Activated T-cell treated with anti-CD3 and anti-CD28 coated beads for 1 hour (primary cell): ENCODE data around the gene MGLL.

Source experiments
- DNase-seq: peaks from one replicate; pipeline ENCODE4 v3.0.0-alpha.2; 2020; ENCODE audit warnings: low read depth

Gene MGLL

DNA sequence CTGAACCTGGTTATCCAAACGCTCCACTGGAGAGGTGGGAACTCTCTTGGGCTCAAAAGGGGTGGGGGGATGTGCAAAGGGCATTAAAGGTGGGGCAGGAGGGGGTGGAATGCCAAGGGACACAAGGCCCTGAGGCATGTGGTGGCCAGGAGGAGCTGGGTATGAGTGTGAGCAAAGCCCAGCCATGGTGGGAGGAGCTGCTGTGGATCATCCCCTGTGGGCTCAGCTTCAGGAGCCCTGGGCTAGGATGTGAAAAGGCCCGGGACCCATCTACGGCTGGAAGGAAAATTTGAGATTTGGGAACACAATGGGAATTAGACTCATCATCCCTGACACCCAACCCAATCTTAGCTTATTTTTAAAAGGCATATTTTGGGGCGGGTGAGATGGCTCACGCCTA, 33.3 kb downstream of the MGLL start:
- DNase-seq: no peak

DNA sequence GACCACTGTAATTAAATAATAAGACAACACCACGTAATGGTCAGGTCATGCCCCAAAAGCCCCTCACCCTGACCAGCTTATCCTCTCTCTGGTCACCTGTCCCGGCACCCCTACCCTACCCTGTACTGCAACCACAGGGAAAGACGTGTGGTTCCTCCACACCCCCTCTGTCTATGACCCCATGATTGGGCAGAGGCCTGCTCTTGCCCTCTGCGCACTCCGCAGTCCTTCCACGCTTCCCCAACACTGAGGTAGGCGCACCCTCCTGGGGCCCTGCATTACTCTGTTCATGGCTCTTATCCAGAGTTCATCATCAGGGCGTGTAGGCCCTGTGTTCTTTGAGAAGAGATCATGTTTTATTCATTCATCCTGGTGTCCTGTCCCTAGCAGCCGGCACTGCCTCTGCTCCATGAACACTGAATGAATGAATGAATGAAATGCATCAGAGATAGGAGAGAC, 33.8 kb downstream of the MGLL start:
- no peak for DNase-seq

DNA sequence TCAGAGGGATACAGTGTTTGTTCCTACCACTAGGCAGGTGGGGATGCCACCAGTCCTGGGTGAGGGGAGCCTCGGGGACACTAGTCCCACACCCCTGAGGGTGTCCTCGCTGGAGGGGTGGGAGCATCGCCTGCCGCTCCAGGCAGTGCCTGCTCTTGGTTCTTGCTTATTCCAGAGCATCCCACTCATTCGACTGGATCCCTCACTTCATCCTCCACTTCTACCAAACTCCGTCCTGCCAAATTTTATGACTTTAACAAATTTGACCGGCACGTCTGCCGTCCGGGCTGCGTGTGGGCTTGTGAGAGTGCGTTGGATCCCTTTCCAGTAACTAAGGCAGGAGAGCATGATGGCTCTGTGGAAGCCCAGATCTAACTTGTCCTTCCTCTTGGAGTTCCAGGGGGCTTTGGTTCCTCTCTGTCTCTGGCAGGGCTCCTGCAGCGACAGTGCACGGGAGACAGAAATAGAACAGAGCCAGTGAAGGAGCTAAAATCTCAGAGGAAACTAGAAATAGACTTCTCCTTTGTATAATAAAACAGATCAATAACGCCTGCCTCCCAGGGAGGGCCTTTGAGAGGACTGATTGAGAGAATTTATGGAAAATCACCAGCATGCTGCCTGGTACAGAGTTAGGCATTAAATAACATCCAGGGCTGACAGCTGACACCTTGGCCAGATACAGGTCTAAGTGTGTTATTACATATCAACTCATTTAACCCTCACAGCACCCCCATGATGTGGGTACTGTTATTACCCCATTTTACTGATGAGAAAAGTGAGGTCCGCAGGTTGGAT, 34.5 kb downstream of the MGLL start:
- DNase-seq: no peak

DNA sequence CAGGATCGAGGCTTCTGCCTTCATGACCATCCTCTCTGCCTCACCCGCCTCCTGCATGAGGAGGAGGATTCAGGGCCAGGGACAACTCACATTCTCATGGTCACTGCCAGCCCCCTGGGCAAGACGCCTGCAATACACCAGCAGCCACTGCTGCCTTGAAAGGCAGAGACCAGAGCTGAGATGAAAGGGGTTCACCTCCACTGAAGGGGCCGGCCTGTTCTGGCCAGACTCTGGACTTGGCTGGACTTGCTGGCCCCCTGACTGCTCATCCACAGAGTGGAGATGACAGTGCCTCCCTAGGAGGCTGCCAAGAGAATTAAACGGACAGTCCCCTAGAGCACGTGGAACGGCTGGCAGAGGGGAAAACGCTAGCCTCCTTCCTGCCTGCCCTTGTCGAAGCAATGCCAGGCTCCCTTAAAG, 35.2 kb downstream of the MGLL start:
- no peak for DNase-seq

DNA sequence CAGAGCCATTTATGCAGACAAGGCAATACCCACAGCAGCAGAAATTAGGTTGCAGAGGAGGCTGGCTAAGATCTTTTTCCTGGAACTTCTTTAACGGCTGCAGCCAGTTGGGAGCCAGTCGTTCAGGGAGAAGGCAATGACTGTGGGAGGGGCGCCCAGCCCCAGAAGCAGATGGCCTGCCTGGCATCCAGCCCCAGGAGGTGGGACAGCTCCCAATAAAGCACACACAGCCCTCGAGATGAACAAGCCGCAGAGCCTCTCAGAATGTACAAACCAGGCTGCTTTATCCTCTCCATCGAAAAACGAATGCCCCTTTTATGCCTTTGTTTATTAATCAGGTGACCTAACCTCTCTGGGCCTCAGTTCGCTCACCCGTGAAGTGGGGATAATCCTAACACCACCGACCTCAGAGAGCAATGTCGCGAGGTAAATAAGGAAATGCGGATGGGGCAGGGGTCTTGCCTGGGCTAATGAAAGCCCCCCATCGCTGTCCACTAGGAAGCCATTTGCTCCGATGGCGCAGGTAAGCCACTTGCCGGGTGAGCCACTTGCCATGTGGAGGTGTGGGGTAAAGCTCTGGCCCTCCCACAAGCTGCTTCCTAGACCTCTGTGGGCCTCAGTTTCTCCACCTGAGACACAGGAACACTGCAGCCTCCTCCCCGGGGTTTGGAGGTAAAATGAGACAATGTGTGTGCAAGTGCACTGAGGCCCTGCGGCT, 35.8 kb downstream of the MGLL start:
- DNase-seq: no peak

DNA sequence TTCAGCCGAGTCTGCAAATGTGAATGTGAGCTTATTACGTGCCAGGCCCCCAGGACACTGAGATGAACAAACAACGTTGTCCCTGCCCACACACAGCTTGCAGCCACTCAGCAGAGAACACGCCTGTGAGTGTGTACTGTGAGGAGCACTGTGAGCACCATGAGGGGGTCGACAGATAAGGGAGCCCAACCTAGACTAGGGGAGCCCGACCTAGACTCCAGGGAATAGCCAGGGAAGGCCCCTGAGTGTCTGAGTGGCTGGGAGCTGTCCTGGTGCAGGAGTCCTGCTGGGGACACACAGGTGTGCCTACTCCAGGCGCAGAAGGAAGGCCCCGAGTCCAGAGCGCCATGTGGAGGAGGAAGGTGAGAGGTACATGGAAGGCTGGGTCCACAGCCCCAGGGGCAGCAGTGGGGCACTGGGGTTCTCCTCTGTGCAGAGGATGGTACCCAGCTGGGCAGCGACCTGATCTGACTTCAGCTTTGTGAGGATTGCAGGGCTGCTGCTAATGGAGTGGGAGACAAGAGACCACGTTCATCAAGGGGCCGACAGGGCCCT, 36.5 kb downstream of the MGLL start:
- no peak for DNase-seq

DNA sequence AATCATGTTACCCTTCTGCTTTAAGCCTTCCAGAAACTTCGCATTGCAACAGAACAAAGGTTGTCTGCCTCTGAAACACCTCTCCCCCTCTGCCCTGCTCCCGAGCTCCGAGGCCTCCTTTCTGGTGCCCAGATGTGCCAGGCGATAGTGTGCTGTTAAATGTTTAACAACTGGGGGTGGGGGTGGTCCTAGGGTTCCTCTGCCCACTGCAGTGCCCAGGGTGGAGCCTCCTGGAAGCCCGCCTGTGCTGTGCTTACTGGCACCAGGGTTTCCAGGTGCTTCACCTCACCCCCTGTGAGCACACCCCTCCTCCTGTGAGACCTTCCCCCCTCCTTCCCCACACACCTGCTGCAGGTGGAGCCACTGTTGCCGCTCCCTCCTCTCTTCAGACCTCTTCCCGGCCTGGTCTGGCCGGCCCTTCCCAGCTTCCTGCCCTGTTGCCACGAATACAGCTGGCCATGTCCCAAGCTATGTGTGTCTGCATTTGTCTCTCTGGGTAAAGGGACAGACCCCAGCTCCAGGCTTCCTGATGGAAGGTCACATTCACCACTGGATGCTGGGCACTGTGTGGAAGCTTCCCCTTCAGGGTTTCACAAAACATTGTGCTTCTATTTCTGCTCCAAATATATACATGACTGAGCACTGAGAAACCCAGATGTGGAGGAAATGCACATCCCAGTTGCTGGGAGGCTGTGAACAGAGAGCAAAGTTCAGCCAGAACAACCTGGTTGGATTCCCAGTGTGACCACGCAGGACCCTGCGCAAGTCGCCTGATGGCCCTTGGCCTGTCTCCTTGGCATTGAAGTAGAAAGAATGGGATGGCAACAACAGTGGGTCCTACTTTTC, 37.2 kb downstream of the MGLL start:
- DNase-seq: no peak

DNA sequence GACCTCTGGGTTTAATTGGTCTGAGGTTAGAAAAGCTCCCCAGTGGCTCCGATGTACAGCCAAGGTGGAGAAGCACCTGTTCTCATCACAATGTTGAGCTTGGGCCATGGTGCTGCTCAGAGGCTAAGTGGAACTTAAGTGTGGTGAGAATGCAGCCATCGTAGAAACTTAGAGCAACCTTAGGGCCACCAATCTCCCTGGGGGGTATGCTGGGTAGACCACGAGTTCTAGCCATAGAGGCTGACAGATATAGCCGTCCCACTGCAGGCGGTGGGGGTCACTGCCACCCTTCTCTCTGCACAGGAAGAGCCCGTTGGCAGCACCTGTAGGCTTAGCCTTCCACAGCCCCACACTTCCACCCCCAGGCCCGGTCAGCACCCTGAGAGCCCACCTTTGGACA, 38.0 kb downstream of the MGLL start:
- DNase-seq: no peak

DNA sequence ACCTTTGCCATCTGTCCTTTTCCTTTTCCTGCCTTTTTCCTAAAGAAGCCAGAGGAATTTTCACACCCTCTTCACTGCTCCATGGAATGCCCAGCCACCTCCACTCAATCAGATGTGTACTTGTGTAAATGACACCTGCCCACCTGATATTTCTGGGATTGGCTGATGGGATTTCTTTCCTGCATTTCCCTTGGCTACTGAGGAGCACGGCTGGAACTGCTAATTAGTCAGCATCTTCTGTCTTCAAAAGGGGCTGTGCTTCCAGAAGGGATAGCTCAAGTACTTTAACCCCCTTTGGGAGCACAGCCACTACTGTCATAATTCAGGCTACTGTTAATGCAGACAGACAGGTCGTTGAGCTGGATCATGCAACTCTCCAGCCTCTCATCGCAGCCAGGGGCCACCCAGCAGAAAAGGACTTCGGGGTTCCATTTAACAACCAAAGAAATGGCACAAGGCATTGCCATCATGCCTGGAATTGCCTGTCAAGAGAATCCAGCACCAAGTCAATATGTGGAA, 38.6 kb downstream of the MGLL start:
- no peak for DNase-seq

DNA sequence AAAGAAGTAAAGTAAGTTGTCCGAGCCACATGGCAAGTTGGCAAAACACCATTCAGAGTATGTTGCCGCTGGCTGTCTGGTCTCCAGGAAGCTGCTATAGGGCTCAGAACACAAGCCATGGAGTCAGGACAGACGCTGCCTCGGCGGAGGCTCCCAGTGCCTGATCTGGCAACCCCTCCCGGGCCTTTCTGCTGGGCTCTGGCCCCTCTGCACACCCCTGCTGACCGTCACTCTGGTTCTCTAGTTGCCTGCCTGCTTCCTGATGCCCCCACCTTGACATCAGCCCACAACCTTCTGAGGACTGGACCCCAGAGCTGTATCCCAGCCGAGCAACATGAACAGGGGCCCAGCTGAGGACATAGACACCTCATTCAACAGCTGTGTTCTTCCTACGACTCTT, 39.1 kb downstream of the MGLL start:
- DNase-seq: no peak

DNA sequence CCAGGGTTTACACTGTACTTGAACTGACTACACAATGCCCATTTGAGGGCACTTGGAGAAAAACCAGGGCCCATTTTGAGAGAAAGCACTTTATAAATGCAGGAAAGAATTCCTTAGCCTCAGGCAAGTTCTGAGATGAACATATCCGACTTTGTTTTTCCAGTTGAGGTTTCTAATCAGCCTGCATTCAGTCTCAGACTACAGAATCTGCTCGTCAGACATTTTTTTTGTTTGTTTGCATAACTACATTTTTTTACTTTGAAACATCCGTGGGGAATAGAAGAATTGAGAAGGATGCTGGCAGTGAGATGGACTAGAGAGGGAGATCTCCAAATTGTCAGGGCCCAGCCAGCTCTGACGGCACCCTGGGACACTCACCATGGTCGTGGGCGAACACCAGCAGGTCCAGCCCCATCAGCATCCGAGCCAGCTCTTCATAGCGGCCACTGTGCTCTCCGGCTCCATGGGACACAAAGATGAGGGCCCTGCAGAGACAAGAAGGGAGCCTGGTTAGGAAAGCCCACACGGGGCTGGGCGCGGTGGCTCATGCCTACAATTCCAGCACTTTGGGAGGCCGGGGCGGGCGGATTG, 40.8 kb downstream of the MGLL start:
- DNase-seq: no peak

DNA sequence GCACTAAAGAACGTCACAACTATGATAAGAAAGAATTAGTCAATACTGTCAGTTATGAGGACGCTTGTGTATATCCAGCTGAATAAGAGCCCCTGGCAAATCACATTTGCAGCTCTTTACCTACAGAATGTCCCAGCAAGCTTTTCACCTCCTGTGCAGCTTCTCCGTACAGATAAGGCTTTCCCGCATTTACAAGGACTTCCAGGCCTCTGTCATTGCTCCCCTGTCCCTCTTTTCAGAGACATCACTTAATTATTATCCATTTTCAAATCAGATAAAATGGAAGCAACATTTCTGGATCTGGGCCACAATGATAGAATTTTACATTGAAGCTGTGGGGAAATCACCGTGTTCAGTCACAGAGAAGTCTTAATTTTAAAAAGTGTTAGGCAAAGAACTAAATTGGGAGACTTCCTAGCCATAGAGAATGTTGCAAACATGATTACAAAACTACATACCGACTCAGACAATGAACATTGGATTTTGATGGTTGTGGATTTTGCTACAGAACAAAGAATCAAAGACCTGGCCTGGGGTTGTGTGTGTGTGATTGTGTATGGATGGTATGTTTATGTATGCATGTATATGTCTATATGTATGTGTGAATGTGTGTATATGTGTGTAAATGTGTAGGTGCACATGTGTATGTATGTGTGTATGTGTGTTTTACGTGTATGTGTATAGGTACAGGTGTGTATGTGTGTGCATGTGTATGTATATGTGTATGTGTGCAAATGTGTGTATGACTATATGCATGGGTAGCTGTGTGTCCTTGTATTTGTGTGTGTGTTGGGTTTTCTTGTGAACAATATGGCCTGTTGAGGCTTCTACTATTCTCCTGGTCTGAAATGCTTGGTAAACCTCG, 41.5 kb downstream of the MGLL start:
- DNase-seq: no peak

DNA sequence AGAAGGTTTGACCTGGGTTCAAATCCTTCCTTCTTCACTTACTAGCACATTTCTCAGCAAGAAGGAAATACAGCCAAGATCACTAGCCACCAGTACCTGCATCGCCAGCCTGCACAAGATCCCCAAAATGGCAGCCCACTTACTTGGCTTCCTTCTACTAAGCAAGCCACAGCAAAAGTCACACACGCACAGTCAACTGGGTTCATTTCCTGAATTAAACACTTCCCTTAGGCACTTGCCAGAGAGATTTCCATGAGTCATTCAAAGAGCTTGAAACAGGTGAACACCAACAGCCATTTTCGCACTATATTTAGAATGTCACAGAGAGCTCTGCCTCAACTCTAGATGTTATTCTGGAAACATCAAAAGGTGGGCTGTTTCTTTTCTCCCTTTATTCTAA, 42.6 kb downstream of the MGLL start:
- no peak for DNase-seq

DNA sequence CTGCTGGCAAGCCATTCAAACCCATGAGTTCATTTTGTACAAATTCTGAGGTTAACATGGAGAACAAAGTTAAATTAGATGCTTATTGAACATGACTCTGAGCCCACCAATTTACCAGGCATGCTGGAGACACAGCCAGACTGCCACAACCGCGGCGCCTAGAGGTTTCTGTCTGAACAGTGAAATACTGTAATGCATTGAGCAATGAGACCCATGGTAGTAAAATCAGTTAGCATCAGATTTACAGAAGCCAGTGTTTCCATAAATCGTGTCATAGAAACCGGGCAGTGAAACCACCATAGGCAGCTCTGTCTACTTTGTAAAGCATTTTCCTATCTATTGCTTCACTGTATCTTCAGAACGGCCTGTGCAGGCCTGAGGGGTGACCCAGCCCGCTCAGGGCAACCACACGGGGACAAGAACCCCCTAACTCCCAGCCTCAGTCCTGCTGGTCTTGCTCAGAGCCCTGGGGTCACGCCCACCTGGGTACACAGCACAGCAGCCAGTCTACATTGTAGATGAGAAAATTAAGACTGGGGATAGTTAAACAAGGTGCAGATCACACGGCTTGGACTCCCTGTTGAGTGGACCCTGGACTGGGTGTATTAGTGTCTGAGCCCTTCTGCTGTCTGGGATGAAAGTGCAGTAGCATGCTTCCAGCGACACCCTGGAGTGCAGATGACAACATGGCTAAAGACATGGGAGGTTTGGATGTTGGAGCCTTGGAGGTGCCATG, 44.2 kb downstream of the MGLL start:
- DNase-seq: no peak

DNA sequence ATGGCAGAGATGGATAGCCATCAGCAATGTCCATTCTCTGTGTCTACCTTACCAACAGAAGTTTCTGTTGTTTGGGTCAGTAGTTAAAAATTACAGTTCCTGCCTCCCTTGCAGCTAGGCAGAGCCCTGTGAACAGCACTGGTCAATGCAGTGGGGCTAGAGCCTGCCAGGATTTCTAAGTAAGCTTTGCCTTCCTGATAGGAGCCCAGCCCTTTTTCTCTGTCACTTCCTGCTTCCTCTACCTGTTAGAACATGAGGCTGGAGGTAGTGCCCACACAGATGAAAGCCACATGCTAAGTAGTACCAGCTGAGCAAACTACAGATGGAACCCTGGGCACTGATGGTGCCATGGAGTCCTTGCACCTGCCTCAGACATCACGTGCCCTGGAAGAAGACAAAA, 45.0 kb downstream of the MGLL start:
- no peak for DNase-seq

DNA sequence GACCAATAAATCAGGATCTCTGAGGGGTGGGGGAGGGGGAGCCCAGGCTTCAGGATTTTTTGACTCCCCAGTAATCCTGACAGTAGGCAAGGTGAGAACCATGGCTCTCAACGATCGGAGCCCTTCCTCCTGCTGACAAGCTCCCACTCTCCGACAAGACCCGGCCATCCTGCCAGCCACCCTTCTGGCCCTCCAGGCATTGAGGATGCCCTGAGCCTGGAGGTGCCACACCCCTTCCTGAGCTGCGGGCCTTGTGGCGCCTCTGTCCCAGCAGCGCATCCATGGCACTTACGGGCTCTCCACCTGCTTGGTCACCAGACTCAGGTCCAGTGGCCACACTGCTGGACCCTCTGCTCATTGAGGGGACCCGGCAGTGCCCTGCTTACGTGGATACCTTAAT, 46.0 kb downstream of the MGLL start:
- no peak for DNase-seq

DNA sequence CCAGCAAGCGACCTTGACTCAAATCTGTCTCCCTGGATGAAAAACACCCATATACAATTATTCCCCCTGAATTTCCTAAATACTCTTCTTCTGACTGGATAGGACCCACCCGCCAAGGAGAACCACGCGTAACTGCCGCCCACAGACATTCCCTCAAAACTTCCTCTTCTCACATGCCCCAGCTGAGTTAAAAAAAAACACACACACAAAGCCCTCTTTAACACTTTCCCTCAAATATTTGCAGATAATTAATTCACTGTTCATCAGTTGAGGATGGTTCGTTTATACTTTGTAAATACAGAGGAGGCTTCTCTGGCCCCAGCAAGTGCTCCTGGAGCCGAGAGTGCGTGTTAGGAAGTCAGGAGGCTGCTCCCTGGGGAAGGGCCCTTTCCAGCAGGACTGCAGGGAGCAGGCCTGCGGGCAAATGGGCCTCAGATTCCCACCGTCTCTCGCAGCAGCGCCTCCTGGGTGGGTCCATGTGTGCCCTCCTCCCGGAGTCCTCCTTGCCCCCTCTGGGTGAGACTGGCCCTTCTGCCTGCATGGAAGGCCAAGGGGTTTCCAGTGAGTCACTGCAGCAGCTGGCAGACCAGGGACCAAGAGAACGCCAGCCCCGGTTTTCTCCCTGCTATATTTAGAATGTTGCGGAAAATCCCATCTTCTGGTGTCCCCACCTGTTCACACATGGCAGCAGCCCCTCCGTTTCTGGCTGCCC, 46.8 kb downstream of the MGLL start:
- DNase-seq: no peak

DNA sequence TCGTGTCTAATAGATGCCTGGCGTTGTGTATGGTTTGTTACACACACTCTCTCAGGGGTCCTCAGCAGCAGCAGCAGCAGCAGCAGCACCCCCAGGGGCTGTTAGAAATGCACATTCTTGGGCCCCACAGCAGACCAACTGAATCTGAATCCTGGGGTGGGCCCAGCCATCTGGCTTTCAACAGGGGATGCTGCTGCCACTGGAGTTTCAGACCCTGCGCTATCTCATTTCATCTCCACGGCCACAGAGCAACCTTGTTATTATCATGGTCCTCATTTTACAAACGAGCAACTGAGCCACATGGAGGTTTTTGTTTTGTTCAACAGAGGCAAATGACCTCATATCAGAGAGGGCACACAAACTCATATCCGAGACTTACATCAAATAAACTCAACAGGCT, 47.7 kb downstream of the MGLL start:
- DNase-seq: no peak

DNA sequence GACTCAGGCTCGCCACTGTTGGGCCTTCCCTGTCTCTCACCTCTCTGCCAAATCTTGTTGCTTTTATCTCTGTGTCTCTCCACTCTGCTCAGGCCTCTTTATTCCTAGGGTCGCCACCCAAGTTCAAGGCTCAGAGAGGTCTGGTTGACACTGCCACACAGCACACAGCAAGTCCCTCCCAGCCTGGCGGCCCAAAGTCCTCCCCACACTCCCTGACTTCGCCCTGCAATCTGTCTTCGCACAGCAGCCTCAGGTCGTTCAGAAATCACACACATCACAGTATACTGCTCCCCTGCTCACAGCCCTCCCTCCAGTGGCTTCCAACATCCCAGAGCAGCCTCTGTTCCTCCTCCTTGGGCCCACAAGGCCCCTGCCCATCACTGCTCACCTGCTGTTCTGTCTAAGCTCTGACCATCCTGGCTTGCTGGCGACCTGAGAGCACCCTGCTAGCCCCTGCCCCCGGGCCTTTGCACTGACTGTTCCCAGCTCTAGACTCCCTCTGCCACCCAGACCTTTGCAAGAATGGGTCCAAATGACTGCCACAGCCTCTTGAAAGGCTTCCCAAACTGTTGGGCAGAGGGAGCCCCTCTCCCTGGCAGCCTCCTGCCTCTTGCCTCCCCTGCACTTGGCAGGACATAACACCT, 48.4 kb downstream of the MGLL start:
- DNase-seq: no peak
